Stomach smooth muscle (tissue), 2 donors: ENCODE measurements around the gene METTL15.
"Not testable (repeated sequence)": the region's sequence is repeated elsewhere in the genome, so short reads cannot be mapped to it uniquely, and the experiment has no call there.

ENCODE experiments used
- H3K27ac ChIP-seq: one replicate; pipeline ENCODE4 v1.7.0; 2013; ENCODE audit warnings: mild to moderate bottlenecking, low read length, inconsistent platforms
- H3K27me3 ChIP-seq, 2 donors: one replicate each; pipeline ENCODE4 v1.7.0; 2013; ENCODE audit warnings: low read length in 2 of 2; ENCODE audit not compliant: insufficient read depth in 2 of 2, control insufficient read depth in 1 of 2
- H3K36me3 ChIP-seq, 2 donors: one replicate each; pipeline ENCODE4 v1.7.0; 2013; ENCODE audit warnings: low read length in 2 of 2; ENCODE audit not compliant: control insufficient read depth in 2 of 2, insufficient read depth in 2 of 2
- H3K4me1 ChIP-seq: one replicate; pipeline ENCODE4 v1.7.0; 2013; ENCODE audit warnings: low read length; ENCODE audit not compliant: control insufficient read depth, insufficient read depth
- H3K4me3 ChIP-seq, 2 donors: one replicate each; pipeline ENCODE4 v1.7.0; 2013; ENCODE audit warnings: low read length in 2 of 2
- H3K9ac ChIP-seq, 2 donors: one replicate each; pipeline ENCODE4 v1.7.0; 2013; ENCODE audit warnings: low read length in 2 of 2, mild to moderate bottlenecking in 1 of 2
- H3K9me3 ChIP-seq, 2 donors: one replicate each; pipeline ENCODE4 v1.7.0; 2013; ENCODE audit warnings: low read length in 2 of 2; ENCODE audit not compliant: control insufficient read depth in 2 of 2
- donor health status: healthy.
- donor health status: Pancreatic carcinoma.

Gene METTL15

DNA sequence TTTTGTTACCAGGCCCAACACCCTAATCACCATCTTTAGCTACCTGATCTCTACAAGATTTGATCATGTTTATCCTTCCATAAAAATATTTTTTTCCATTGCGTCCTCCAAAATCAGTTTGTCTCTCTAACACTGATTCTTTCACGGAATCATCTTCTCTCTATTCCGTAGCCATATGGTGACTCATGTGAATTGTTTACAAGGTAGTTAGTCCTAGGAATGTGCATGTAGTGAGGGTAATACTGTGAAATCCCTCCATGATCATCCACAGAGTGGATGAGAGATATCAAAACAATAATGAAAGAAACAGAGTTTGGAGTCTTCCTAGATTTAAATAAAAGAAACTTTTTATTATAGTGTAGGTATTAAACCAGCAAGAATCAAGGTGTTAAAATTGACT lies 230.2 kb downstream of the METTL15 start:
- Histone ChIP-seq H3K27ac (no peak overlapping the region), H3K9me3 (no peaks in the 10 kb centered on the region), H3K4me1 (no peaks in the 10 kb centered on the region), H3K36me3 (no peaks in the 10 kb centered on the region), H3K4me3 (no peak overlapping the region), H3K27me3 (no peaks in the 10 kb centered on the region), H3K9ac (no peak overlapping the region)

- Histone ChIP-seq H3K27ac (no peak overlapping the region), H3K4me1 (no peaks in the 10 kb centered on the region), H3K36me3 (no peaks in the 10 kb centered on the region), H3K9ac (no peak overlapping the region), H3K27me3 (no peaks in the 10 kb centered on the region), H3K4me3 (no peak overlapping the region), H3K9me3 (no peaks in the 10 kb centered on the region)
Measured at GRCh38 chr11:28339488-28339887, 231.3 kb downstream of the METTL15 start.

DNA sequence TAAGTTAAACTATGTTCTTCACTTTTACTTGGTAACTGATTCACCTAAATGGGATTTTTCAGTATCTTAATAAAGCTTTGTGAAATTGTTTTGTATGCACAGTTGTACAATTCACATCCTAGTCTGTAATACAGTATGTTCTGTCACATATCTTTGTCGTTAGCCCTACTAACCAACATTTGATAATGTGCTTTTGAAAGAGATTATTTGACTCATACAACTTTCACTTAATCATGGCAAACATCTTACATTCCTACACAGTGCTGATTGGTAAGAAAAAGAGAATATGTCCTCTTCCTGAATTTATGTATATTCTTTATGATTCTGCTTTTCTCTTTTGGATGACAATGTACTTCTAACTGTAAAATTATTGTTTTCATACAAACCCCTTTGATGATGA lies 234.5 kb downstream of the METTL15 start:
- Histone ChIP-seq H3K36me3 (no peaks in the 10 kb centered on the region), H3K27ac (no peak overlapping the region), H3K4me3 (no peak overlapping the region), H3K27me3 (no peaks in the 10 kb centered on the region), H3K4me1 (no peaks in the 10 kb centered on the region), H3K9me3 (no peaks in the 10 kb centered on the region), H3K9ac (no peak overlapping the region)

- Histone ChIP-seq H3K9ac (no peak overlapping the region), H3K27ac (no peak overlapping the region), H3K9me3 (no peaks in the 10 kb centered on the region), H3K4me1 (no peaks in the 10 kb centered on the region), H3K4me3 (no peak overlapping the region), H3K27me3 (no peaks in the 10 kb centered on the region), H3K36me3 (no peaks in the 10 kb centered on the region)
Measured at GRCh38 chr11:28343304-28344233, 235.4 kb downstream of the METTL15 start.

- Histone ChIP-seq H3K4me3 (no peak overlapping the region), H3K4me1 (no peaks in the 10 kb centered on the region), H3K9me3 (no peaks in the 10 kb centered on the region), H3K27ac (no peak overlapping the region), H3K36me3 (no peaks in the 10 kb centered on the region), H3K27me3 (no peaks in the 10 kb centered on the region), H3K9ac (no peak overlapping the region)
Measured at GRCh38 chr11:28346209-28346608, 238.0 kb downstream of the METTL15 start.

GRCh38 chr11:28346721-28347120 lies 238.5 kb downstream of the METTL15 start:
- no peaks in the 10 kb centered on the region for H3K27me3 ChIP-seq
- H3K9ac ChIP-seq = no peak overlapping the region
- H3K36me3 ChIP-seq = no peaks in the 10 kb centered on the region
- no peak overlapping the region for H3K4me3 ChIP-seq
- no peaks in the 10 kb centered on the region for H3K4me1 ChIP-seq
- H3K27ac ChIP-seq = no peak overlapping the region
- no peaks in the 10 kb centered on the region for H3K9me3 ChIP-seq

GRCh38 chr11:28347371-28347770 lies 239.2 kb downstream of the METTL15 start:
- Histone ChIP-seq H3K9ac (no peak overlapping the region), H3K27me3 (no peaks in the 10 kb centered on the region), H3K27ac (no peak overlapping the region), H3K4me3 (no peak overlapping the region), H3K4me1 (no peaks in the 10 kb centered on the region), H3K36me3 (no peaks in the 10 kb centered on the region), H3K9me3 (no peaks in the 10 kb centered on the region)

GRCh38 chr11:28350216-28350615 lies 242.0 kb downstream of the METTL15 start:
- no peaks in the 10 kb centered on the region for H3K9me3 ChIP-seq
- H3K9ac ChIP-seq = no peak overlapping the region
- H3K27ac ChIP-seq = no peak overlapping the region
- no peaks in the 10 kb centered on the region for H3K27me3 ChIP-seq
- H3K4me3 ChIP-seq = no peak overlapping the region
- no peaks in the 10 kb centered on the region for H3K4me1 ChIP-seq
- no peaks in the 10 kb centered on the region for H3K36me3 ChIP-seq

GRCh38 chr11:28353991-28354390 lies 245.8 kb downstream of the METTL15 start:
- Histone ChIP-seq H3K4me1 (no peaks in the 10 kb centered on the region), H3K27me3 (no peaks in the 10 kb centered on the region), H3K27ac (no peak overlapping the region), H3K4me3 (no peak overlapping the region), H3K9ac (no peak overlapping the region), H3K9me3 (no peaks in the 10 kb centered on the region), H3K36me3 (no peaks in the 10 kb centered on the region)

GRCh38 chr11:28366549-28367346 lies 258.6 kb downstream of the METTL15 start:
- no peaks in the 10 kb centered on the region for H3K36me3 ChIP-seq
- no peak overlapping the region for H3K9ac ChIP-seq
- no peaks in the 10 kb centered on the region for H3K4me1 ChIP-seq
- no peak overlapping the region for H3K27ac ChIP-seq
- H3K4me3 ChIP-seq = no peak overlapping the region
- H3K27me3 ChIP-seq = no peaks in the 10 kb centered on the region
- H3K9me3 ChIP-seq = peaks cover 3% of the 10 kb centered on the region in 2 donors

GRCh38 chr11:28378095-28378494 lies 269.9 kb downstream of the METTL15 start:
- not testable (repeated sequence) for H3K27ac ChIP-seq, H3K4me1 ChIP-seq, H3K9ac ChIP-seq, H3K27me3 ChIP-seq, H3K36me3 ChIP-seq, H3K4me3 ChIP-seq, H3K9me3 ChIP-seq
